Colon (tissue), 2 donors: ENCODE measurements around the gene STK32C.

Experiments
- FAIRE-seq: peaks from 2 replicates; lab custom pipeline; 2012; peaks lifted over from hg19 to GRCh38; lab: Jason Lieb, UNC
- donor health status: control.
- donor health status: control.

Gene STK32C

DNA sequence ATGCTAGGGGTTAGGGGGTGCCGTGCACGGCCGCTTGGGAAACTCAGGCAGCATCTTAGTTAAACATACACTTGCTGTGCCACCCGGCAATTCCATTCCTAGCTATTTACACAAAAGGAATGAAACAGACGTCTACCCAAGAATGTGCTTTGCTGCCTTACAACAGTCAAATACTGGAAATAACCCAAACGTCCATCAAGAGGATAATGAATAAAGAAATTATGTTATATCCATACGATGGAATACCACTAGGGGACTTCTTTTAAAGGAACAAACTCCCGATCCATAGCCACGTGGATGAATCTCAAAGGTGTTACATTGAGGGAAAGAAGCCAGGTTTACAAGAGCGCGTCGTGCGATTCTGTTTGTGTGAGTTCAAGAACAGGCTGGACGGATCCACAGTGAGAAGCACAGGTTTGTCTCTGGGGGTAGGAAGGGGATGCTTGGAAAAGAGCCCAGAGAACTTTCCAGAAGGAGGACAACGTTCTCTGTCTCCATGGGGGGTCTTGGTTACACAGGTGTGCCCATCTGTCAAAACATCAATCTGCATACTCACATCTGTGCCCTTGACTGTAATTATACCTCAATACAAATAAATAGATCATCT is 41.8 kb downstream of the STK32C start:
- no peak for FAIRE-seq

DNA sequence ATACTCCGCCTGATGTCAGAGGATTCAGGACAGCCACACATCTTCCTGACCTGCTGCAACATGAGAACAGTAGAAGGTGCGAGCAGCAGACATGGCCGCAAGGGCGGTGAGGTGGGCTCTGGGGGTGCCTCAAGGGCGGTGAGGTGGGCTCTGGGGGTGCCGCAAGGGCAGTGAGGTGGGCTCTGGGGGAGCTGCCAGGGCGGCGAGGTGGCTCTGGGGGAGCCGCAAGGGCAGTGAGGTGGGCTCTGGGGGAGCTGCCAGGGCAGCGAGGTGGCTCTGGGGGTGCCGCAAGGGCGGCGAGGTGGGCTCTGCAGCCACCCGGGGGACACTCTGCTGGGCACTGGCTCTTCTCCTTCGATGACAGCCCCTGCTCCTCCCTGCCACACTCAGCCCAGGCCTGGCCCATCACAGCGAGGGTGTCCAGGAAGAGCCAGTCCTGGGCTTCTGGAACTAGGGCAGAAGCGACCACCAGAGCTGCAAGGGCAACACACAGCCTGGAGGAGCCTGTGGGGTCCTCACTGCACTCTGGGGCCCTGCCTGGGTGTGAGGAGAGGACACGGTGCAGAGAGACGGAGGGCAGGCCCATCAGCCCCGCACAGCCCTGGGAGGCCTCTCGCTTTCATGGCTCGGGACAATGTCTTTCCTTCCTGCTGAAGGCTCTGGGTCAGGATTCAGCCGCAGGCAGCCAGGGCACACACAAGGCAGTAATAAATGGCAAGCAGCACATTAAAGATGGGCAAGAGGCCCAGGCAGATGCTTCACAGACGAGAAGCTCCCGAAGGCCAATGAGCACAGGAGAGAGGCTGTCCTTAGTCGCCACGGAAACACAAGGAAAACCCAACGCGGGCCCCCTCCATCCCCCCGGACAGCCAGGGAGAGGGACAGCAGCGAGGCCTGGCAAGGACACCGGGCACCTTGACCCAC is 42.5 kb downstream of the STK32C start:
- FAIRE-seq, result no peak

DNA sequence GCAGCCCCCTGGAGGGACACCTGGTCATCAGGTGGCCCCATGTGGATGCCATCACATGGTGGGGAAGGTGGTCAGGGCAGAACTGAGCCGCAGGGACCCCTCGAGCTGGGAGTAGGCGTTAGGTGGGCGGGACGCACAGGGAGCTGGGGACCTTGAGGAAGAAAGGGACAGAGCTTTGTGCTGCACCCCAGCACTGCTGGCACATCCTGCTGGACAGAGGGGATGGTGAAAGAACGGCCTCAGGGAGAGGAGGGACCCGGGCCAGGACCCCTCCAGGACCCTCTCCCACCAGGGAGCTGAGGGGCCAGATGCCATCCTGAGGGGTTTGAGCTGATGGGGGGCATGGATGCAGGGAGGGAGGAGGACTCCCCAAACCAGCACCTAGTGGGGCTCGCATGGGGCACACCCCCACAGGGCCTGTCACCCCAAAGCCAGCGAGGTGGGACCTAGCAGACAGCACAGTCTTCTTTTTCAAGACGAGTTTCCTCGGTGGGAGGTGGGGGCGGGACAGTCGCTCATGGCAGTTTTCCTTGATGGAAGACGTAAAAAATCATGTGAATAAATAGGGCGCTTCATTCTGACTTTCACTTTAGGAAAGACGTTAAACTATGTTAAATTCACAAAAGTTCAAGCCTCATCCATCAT is 43.3 kb downstream of the STK32C start:
- FAIRE-seq, result no peak

DNA sequence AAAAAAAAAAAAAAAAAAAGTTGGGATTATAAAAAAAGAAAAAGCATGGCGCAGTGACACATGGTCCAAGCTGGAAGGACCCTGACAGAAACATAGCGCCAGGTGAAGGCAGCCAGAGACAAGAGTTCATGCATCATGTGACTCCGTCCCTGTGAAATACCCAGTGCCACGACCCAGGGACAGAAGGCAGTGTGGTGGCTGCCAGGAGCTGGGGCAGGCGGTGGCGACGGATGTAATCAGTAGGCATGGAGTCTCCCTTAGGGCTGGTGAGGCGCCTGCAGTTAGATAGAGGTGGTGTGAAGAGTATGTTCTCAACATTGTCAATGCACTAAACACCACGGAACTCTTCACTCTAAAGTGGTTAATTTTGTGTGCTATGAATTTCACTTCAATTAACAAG is 43.9 kb downstream of the STK32C start:
- FAIRE-seq, result no peak

DNA sequence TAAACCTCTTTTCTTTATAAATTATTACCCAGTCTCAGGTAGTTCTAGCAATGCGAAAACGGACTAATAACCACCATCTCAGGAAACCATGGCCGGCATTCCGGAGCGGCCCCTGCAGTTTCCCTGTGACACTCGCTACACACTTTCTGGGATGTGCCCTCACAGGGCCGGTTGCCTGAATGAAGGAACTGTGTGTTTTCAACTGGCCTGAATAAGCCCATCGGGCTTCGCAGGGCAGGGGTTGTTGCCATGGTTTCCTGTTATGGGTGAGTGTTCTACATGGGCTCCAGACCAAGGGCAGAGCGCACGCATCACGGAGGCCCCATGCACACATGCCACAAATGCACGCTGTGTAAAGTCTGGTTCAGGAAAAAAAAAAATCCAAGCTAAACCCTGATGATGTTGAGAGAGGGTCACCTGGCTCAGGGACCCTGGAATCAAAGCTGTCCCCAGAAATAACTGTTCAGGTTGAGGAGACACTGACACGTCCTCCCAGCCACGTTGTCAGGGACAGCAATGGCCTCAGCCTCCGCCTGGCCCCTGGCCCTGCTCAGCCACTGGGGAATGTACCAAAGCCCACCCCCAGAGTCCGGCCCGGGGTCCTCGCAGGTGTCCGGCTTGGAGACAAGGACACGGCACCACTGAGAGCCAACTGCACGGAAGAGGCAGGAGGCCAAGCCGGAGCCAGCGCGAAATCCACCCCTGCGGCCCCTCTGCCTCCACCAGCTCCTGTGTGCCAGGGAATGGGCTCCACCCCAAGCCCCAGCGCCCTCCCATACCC is 47.9 kb downstream of the STK32C start:
- no peak for FAIRE-seq

DNA sequence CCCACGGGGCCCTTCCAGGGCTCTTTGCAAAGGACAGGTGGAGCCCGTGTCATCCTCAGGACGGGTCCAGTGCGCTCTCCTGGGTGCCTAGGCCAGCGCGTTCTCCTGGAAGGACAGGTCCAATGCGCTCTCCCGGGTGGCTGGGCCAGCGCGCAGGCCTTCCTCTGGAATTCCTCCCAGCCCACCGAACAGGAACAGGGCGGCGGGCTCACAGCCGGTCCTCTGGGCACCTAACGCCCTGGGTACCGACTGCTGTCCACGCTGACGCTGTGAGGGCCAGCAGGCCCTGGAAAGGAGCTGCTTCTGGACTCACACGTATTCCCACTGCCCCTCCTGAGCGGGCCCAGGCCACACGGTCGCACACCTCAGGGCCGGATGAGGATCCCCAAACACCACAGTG is 49.3 kb downstream of the STK32C start:
- FAIRE-seq, result no peak

DNA sequence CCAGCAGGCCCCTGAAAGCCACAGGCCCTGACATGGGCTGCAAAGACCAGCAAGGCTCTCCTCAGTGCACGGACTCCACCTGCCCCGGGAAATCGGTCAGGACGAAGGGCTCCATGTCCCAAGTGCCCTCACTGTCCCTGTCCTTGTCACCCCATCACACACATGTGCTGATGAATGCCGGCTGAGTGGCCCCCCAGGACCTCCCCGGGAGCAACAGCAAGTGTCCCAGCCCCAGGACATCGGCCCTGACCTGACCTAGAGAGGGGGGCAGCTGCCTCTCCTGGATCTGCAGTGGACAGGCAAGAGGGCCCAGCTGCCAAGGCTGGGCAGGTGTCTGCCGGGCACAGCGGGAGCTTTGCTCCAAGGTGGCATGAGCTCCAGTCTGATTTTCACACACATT is 49.8 kb downstream of the STK32C start:
- no peak for FAIRE-seq

DNA sequence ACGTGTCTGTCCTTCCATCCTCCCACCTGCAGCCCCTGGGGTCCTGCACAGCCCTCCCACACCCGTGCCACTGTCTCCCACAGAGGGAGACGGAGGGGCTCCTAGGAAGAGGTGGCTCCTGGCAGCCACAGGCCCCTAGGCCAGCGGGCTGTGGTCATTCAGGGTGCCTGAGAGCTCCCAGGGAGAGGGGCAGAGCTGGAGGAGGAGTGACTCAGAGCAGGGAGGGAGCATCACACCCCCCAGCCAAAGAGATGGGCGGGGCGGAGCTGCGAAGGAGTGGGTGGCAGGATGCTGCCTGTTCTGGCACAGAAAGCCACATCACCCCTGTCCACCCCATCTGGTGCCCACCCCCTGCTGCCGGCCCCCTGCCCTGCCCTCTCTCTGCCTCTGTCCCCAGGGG is 50.5 kb downstream of the STK32C start:
- FAIRE-seq, result no peak

DNA sequence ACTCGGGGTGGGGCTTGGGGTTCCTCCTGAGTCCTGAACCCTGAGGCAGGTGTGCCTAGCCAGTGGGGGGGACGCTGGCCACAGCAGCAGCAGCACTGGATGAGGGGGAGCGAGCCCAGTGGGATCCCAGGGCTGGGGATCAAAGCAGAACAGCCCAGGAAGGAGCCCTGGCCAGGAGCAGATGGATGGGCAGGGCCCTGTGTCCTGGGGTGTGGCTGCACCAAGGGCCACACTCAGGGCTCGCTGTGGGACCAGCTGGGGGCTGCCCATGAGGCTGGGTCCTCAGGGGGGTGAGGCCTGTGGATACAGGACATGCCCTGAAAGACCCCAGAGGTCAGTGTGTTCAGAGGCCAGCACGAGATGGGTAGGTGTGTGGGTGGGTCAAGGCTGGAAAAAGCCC is 50.9 kb downstream of the STK32C start:
- no peak for FAIRE-seq

DNA sequence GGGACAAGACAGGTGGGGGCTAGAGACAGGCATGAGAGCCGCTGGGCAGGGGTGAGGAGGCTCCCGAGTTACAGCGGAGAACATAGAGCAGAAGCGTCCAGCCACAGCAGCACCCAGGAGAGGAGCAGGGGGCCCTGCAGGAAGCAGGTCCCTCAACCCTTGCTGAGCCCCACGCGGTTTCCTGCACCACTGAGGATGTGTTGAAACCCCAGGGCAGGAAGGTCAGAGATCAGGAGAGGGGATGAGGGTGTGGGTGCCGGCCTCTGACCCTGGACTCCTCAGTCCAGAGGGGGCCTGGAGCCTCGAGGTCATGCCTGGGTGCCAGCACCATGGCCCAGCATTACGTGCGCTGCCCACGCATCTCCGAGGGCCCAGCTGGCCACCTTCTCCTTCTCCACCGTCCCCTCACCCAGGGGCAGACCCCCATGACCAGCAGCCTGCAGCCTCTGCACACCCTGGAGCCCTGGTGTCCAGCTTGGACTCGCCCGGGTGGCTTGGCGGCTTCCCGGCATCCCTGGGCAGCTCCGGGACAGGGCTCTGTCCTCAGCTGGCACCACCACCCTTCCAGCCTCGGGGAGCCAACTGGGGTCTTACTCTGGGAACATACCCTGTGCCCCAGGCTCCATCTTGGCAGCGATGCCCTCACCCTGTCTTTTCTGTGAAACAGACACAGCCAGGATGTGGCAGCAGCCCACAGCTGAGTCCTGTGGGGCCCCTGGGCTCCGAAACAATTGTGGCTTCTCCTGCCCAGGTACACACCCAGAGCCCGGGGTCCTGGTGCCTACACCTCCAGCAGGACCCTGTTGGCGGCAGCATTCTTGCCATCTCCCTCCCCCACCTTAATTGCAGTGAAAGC is 52.0 kb downstream of the STK32C start:
- no peak for FAIRE-seq

DNA sequence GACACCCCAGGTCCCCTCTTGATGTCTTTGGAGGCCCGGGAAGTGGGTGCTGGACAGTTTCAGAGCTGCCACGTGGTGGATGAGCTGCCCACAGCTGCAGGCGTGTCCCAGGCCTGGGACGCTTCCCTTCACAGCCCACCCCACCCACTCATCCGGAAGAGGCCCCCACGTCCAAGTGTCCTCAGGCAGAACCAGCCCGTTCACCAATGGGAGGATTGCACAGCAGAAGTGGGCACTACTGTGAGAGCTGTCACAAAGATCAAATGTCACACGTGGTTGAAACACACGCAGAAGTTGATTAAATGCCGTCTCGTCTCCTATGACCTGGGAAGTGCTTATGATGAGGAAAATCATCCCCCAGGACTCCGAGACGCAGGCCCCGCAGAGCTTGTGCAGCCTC is 52.9 kb downstream of the STK32C start:
- no peak for FAIRE-seq

DNA sequence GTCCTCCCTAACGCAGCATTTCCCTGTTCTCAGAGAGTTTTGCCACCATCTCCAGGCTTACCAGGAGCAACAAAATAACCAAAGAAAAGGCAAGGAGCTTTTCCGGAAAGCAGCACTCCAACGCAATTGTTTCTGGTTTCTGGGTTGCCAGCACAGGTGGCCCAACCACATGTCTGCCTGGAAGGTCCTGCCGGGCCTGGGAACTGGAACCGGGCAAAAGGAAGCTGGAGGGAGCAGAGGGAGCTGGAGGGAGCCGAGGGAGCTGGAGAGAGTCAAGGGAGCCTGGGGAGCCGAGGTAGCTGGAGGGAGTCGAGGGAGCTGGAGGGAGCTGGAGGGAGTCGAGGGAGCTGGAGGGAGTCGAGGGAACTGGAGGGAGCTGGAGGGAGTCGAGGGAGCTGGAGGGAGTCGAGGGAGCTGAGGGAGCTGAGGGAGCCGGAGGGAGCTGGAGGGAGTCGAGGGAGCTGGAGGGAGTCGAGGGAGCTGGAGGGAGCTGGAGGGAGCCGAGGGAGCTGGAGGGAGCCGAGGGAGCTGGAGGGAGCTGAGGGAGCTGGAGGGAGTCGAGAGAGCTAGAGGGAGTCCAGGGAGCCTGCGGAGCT is 54.6 kb downstream of the STK32C start:
- no peak for FAIRE-seq

DNA sequence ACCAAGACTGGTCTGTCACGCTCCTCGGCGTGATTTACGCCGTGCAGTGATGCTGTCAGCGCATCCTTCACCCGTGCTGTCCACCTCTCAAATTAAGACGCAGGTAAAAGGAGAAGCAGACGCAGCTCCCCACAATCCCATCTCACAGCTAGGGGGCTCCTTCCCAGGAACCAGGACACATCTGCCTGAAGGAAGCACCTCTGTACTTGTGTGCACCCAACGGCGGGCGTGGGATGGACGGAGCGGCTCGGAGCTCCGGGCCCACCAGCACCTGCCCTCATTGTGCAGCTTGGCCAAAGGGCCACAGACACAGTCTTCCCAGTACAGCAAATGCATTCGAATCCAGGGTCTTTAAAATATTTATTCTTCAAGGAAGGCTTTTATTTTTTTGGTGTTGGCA is 55.3 kb downstream of the STK32C start:
- no peak for FAIRE-seq

DNA sequence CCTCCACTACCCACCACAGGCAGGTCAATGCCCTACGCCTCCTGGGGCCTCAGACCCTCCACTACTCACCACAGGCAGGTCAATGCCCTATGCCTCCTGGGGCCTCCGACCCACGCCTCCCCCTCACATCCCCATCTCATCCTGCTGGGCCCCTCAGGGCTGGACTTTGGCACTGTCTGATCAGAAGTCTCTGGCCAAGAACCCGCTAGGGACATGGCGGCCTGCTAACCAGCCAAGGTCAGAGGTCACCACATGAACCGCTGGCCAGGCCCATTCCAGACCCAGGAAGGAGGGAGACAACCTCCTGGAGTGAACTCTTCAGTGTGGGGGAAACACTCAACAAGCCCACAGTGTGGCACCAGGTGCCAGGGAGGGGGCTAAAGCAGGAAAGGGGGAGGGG is 55.8 kb downstream of the STK32C start:
- no peak for FAIRE-seq

DNA sequence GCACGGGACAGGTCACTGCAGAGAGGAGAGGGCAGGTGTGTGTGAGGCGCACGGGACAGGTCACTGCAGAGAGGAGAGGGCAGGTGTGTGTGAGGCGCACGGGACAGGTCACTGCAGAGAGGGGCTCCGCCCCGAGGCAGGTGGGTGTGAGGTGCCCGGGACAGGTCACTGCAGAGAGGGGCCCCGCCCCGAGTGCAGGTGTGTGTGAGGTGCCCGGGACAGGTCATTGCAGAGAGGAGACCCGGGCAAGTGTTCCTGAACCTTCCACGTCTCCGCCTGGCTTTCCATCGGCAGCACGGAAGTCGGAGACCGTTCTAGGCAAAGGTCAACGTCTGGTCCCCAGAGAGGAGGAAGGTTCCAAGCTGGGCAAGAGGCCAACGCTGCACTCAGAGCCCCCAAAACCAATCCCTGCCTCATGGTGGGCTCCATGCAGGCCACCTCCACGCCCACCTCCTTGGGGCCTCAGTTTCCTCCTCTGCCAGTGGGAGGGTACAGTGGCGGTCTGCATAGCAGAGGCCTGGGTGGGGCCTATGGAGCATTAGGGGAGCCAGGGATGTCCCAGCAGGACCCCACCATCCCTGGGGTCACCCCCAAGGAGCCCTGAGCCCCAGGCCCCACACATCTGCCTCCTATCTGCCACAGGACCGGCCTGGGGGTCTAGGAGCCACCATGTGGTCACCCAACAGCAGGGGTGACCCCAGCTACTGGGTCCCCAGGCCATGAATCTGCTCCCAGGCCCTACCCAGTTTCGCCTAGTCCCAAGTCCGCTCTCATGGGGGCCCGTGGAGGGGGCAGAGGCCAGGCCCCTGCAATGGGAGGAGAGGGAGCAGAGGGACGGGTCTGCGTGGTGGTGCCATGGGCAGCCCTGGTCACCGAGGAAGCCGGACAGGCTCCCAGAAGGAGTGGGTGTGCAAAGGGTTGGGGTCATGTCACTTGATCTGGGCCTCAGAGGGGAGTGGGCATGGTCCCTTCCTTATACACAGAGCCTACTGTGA is 57.0 kb downstream of the STK32C start:
- no peak for FAIRE-seq

DNA sequence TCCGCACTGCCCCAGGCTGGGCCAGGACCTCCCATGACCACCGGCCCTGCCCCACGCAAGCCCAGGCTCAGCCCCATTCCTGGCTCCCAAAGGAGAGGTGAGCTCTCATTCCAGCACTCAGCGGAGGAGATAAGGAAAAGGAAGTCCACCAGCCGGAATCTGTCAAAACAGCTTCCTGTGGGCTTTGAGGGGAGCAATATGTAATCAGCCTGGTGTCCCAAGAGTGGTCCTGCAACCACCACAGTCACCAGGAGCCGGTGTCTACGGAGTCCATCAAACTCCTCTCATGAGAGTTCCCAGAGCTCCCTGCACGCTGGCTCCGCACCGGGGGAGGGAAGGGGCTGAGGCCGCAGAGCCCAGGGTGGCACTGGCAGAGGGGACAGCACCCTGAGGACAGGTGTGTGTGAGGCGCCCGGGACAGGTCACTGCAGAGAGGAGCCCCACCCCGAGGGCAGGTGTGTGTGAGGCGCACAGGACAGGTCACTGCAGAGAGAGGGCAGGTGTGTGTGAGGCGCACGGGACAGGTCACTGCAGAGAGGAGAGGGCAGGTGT is 57.9 kb downstream of the STK32C start:
- no peak for FAIRE-seq

DNA sequence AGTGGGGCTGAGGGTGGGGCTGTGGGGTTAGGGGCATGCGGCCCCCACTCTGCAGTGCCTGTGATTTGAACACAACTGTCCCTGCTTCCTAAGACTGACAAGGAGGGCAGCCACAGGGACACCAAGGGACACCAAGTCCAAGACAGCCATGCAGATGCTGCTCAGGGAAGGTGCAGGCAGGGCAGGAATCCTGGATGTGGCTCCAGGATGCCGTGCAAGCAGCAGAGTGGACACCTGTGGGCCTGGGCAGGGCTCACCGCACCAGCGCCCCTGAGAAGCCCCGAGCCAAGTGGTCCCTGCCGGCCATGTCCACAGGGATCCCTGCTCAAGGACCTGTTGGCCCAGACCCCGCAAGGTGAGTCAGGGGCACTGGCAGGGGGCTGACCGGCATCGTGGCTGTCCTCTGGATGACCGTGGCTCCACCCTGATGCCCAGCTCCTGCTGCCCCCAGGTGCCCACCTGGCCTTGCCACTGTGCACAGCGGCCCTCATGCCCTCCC is 58.5 kb downstream of the STK32C start:
- no peak for FAIRE-seq

DNA sequence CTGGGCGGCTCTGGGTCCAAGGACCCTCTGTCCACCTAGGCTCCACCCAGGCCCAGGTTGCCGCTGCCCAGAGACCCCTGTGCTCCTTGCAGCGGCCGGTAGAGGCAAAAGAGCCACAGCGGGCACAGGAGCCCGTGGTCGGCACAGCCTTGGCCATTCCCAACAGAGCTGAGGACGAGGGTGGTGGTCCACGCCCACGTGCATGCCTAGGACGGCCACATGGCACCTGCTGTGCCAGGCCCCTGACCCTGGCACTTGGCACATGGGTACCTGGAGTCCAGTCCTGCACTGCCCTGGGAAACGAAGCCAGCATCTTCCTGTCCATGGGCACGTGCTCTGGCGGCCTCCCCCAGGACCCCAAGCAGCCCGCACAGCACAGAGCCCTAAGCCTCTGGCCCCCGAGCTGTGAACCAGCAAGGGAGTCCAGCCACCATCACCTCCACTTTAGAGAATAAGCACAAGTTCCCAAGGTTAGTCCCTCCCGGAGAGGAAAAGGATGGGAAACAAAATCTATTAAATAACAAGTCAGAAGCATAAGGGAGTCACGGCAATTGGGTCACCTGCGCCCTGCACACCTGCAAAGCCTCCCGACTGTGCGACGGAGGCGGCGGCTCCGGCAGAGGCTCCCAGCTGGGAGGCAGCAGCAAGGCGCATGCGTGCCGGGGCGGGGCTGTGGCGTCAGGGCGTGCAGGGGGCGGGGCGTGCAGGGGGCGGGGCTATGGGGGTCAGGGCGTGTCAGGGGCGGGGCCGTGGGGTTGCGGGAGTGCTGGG is 59.1 kb downstream of the STK32C start:
- no peak for FAIRE-seq

DNA sequence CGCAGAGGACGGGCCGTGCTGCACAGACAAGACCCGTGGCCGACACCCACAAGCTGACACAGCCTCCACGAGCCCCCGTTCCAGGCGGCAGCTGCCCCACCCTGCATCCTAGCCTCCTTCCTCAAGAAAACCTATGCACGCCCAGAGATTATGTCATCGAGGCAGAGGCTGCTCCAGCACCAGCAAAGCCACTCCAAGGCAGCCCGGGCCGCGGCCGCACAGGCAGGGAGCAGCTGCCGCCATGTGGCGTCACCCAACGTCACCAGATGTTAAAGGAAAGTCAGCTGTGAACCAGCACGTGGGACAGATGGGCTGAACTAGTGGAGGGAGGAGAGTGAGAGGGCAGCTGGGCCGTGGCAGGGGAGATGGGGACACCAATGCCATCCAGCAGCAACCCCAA is 59.8 kb downstream of the STK32C start:
- no peak for FAIRE-seq
